GM23338 (cell line): ENCODE data around the gene IL1A. TPM values are rescaled to one million over a fixed set of nuclear protein-coding genes. Genes with fewer than 3 reads are reported as not detected.

Source experiments
- ATAC-seq: fragments of 200-7000 bp; cut with Tn5 transposase; 3 replicates; pipeline ENCODE4 v1.9.1; 2020
- DNase-seq: peaks from one replicate; pipeline ENCODE4 v3.0.0-alpha.2; 2015; ENCODE audit warnings: low spot score
- H2AFZ ChIP-seq: fragments of 200-600 bp; sonication (generic); 2 replicates; pipeline ENCODE4 v1.8.0; 2016; ENCODE audit warnings: antibody characterized with exemption, mild to moderate bottlenecking, moderate library complexity
- H3F3A ChIP-seq: fragments of 200-600 bp; sonication (generic); replicated peaks from 2 replicates; pipeline ENCODE4 v1.8.0; 2017; ENCODE audit warnings: antibody characterized with exemption, mixed run types, low read depth
- H3K27ac ChIP-seq: fragments of 200-600 bp; sonication (generic); 2 replicates; pipeline ENCODE4 v1.6.1; 2016; ENCODE audit warnings: low read depth
- H3K27me3 ChIP-seq: fragments of 200-600 bp; sonication (generic); 2 replicates; pipeline ENCODE4 v1.8.0; 2016; ENCODE audit warnings: mild to moderate bottlenecking, mixed run types, moderate library complexity; ENCODE audit not compliant: insufficient read depth
- H3K36me3 ChIP-seq: fragments of 200-600 bp; sonication (generic); 2 replicates; pipeline ENCODE4 v1.8.0; 2016; ENCODE audit warnings: mild to moderate bottlenecking; ENCODE audit not compliant: insufficient read depth
- H3K4me1 ChIP-seq: fragments of 200-600 bp; sonication (generic); 2 replicates; pipeline ENCODE4 v1.8.0; 2016; ENCODE audit warnings: mild to moderate bottlenecking, moderate library complexity; ENCODE audit not compliant: insufficient read depth
- H3K4me2 ChIP-seq: fragments of 200-600 bp; sonication (generic); 2 replicates; pipeline ENCODE4 v1.7.1; 2017; ENCODE audit warnings: mixed run types
- H3K4me3 ChIP-seq: fragments of 200-600 bp; sonication (generic); 2 replicates; pipeline ENCODE4 v1.6.1; 2016; ENCODE audit warnings: mixed run types
- H3K79me2 ChIP-seq: fragments of 200-600 bp; sonication (generic); replicated peaks from 2 replicates; pipeline ENCODE4 v1.8.0; 2017; ENCODE audit warnings: mild to moderate bottlenecking; ENCODE audit not compliant: insufficient read depth
- H3K9me2 ChIP-seq: fragments of 200-600 bp; sonication (generic); 2 replicates; pipeline ENCODE4 v1.8.0; 2017; ENCODE audit not compliant: insufficient read depth
- H4K20me1 ChIP-seq: fragments of 200-600 bp; sonication (generic); replicated peaks from 2 replicates; pipeline ENCODE4 v1.8.0; 2017; ENCODE audit warnings: mild to moderate bottlenecking; ENCODE audit not compliant: insufficient read depth
- H3K27ac Mint-ChIP-seq: 2 replicates; pipeline ENCODE4 v1.8.0; 2020; ENCODE audit warnings: inconsistent platforms, mild to moderate bottlenecking, moderate library complexity, mixed read lengths
- H3K27me3 Mint-ChIP-seq: 3 replicates; pipeline ENCODE4 v1.8.0; 2022; ENCODE audit warnings: low read depth, mild to moderate bottlenecking, moderate library complexity, mixed read lengths, inconsistent platforms; ENCODE audit not compliant: insufficient read depth, poor library complexity
- H3K36me3 Mint-ChIP-seq: 3 replicates; pipeline ENCODE4 v1.8.0; 2021; ENCODE audit warnings: low read depth, mild to moderate bottlenecking, inconsistent platforms, moderate library complexity, mixed read lengths
- H3K4me1 Mint-ChIP-seq: 3 replicates; pipeline ENCODE4 v1.8.0; 2020; ENCODE audit warnings: mild to moderate bottlenecking, inconsistent platforms, mixed read lengths
- H3K4me3 Mint-ChIP-seq: 3 replicates; pipeline ENCODE4 v1.8.0; 2021; ENCODE audit warnings: moderate library complexity, mild to moderate bottlenecking, inconsistent platforms, mixed read lengths
- H3K9me3 Mint-ChIP-seq: 3 replicates; pipeline ENCODE4 v1.8.0; 2020; ENCODE audit warnings: moderate library complexity, mild to moderate bottlenecking, inconsistent platforms, mixed read lengths
- ETS1 ChIP-seq: IDR thresholded peaks from 2 replicates; pipeline ENCODE4 v1.6.1; 2016; ENCODE audit warnings: antibody characterized with exemption
- EZH2 ChIP-seq: fragments of 200-600 bp; sonication (generic); IDR thresholded peaks from one replicate; pipeline ENCODE4 v1.8.0; 2017; ENCODE audit warnings: antibody characterized with exemption, mild to moderate bottlenecking, low read depth; ENCODE audit not compliant: unreplicated experiment
- NANOG ChIP-seq: IDR thresholded peaks from 2 replicates; pipeline ENCODE4 v1.6.1; 2016; ENCODE audit warnings: antibody characterized with exemption, borderline replicate concordance
- STAT1 ChIP-seq: IDR thresholded peaks from one replicate; pipeline ENCODE4 v1.6.1; 2016; ENCODE audit warnings: antibody characterized with exemption; ENCODE audit not compliant: unreplicated experiment
- ZNF114 ChIP-seq: fragments of 250-450 bp; sonication (Bioruptor Pico); IDR thresholded peaks from 2 replicates; pipeline ENCODE4 v1.5.0; 2020; ENCODE audit warnings: mild to moderate bottlenecking, moderate library complexity
- ZNF331 ChIP-seq: fragments of 250-450 bp; sonication (Bioruptor Pico); IDR thresholded peaks from 2 replicates; pipeline ENCODE4 v1.5.0; 2020; ENCODE audit warnings: low read depth, mild to moderate bottlenecking, moderate library complexity
- ZNF462 ChIP-seq: fragments of 250-450 bp; sonication (Bioruptor Pico); IDR thresholded peaks from 2 replicates; pipeline ENCODE4 v1.5.0; 2020; ENCODE audit warnings: mild to moderate bottlenecking, moderate library complexity
- polyA plus RNA-seq: library from polyadenylated mRNA; unstranded; fragments of >200 nt; fragmentation: Nextera tagmentation; extraction: Ambion mirVana; gene quantifications from 2 replicates; pipeline ENCODE4 v1.2.1, GENCODE V29; 2016
- total RNA-seq: library from RNA; depleted of rRNA; stranded (reverse); fragments of >200 nt; shearing (Covaris generic); gene quantifications from 2 replicates; pipeline ENCODE4 v1.2.3, GENCODE V29; 2014

IL1A gene
- total and polyA plus RNA-seq, 2 experiments from 2014 or later: 0.65 to 0.73 TPM

DNA sequence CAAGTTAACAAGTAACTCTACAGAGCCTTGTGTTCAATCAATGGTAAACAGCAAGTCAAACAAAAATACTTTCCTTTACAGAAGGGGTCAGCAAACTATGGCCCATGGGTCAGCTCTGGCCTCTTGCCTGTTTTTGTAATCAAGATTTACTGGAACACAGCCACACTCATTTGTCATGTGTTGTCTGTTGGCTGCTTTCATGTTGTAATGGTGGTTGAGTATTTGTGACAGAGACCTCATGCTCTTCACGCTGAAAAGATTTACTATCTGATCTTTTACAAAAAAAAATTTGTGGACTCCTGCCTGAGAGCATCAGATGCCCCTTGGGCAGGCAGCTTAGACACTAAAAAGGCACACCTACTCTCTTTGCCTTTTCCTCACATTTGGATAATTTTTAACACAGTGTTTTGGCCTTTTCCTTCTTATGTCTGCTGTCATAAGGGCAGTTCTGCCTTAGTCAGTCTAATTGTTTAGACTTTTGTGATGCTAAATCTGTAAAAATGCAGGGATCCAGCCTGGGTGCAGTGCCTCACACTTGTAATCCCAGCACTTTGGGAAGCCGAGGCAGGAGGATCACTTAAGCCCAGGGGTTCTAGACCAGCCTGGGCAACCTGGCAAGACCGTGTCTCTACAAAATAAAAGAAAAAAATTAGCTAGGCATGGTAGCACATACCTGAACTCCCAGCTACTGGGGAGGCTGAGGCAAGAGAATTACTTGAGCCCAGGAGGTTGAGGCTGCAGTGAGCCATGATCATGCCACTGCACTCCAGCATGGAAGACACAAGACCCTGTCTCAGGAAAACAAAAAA, 34.0 kb upstream of the IL1A start:
- TF ChIP-seq NANOG (no peak), ZNF462 (CRISPR knock-in tag) (no peak), ZNF331 (CRISPR knock-in tag) (no peak), STAT1 (no peak), ZNF114 (CRISPR knock-in tag) (no peak), ETS1 (no peak), EZH2 (no peak)
- no peak overlapping the region for H3K27ac ChIP-seq
- H3K79me2 ChIP-seq: no peaks in the 10 kb centered on the region
- H3K36me3 ChIP-seq: no peaks in the 10 kb centered on the region
- no peaks in the 10 kb centered on the region for H4K20me1 ChIP-seq
- Mint-ChIP-seq H3K9me3 (no peaks in the 10 kb centered on the region), H3K27ac (peak overlapping the region; percentile 66; the same call in 1 of the 2 replicates), H3K36me3 (no peaks in the 10 kb centered on the region), H3K27me3 (peaks cover 8% of the 10 kb centered on the region), H3K4me1 (peaks cover 38% of the 10 kb centered on the region), H3K4me3 (no peak overlapping the region)
- DNase-seq: no peak
- H2AFZ ChIP-seq: peak overlapping the region; percentile 87
- H3K4me2 ChIP-seq: 0 out of 2 replicates have a peak overlapping the region, but pooled peaks have one; percentile 20
- no peak for ATAC-seq
- H3F3A ChIP-seq: no peaks in the 10 kb centered on the region
- no peaks in the 10 kb centered on the region for H3K9me2 ChIP-seq
- H3K4me1 ChIP-seq: peaks cover 34% of the 10 kb centered on the region
- no peaks in the 10 kb centered on the region for H3K27me3 ChIP-seq
- H3K4me3 ChIP-seq: no peak overlapping the region
